CD4-positive, alpha-beta T cell treated with Interleukin-10 for 1 hour (primary cell): ENCODE measurements around the gene ANKRD52.
"Not testable (repeated sequence)": the region's sequence is repeated elsewhere in the genome, so short reads cannot be mapped to it uniquely, and the experiment has no call there.

Experiments
- DNase-seq: peaks from one replicate; pipeline ENCODE4 v3.0.0-alpha.2; 2020

Gene ANKRD52

GRCh38 chr12:56271031-56271430 lies 12.8 kb upstream of the ANKRD52 start:
- DNase-seq = peak; percentile 12

GRCh38 chr12:56267443-56268071 lies 9.4 kb upstream of the ANKRD52 start:
- no peak for DNase-seq

- peak; percentile 92 for DNase-seq
Observed at GRCh38 chr12:56266693-56267442, 8.7 kb upstream of the ANKRD52 start, which contains the start of gene COQ10A. COQ10A (plus strand) TSS chr12:56266942; CDS start chr12:56267119, 177 bp downstream.

- not testable (repeated sequence) for DNase-seq
Observed at GRCh38 chr12:56266068-56266692, 8.0 kb upstream of the ANKRD52 start.

- not testable (repeated sequence) for DNase-seq
Observed at GRCh38 chr12:56262955-56263354, 4.8 kb upstream of the ANKRD52 start.

- no peak for DNase-seq
Observed at GRCh38 chr12:56261503-56262232, 3.5 kb upstream of the ANKRD52 start.

GRCh38 chr12:56260921-56261320 lies 2.7 kb upstream of the ANKRD52 start:
- DNase-seq = no peak

- DNase-seq = no peak
Observed at GRCh38 chr12:56260380-56260779, 2.2 kb upstream of the ANKRD52 start.

- no peak for DNase-seq
Observed at GRCh38 chr12:56258820-56259183, 618 bp upstream of the ANKRD52 start.

GRCh38 chr12:56257491-56258067 lies 605 bp downstream of the ANKRD52 start:
- DNase-seq = no peak

GRCh38 chr12:56257071-56257470 lies 1.1 kb downstream of the ANKRD52 start:
- DNase-seq = no peak

GRCh38 chr12:56256326-56256960 lies 1.7 kb downstream of the ANKRD52 start:
- no peak for DNase-seq

GRCh38 chr12:56255671-56256070 lies 2.5 kb downstream of the ANKRD52 start:
- DNase-seq = no peak

GRCh38 chr12:56253091-56253490 lies 5.1 kb downstream of the ANKRD52 start:
- no peak for DNase-seq

- no peak for DNase-seq
Observed at GRCh38 chr12:56252649-56253048, 5.5 kb downstream of the ANKRD52 start.

- no peak for DNase-seq
Observed at GRCh38 chr12:56248711-56249110, 9.5 kb downstream of the ANKRD52 start.

GRCh38 chr12:56247923-56248322 lies 10.3 kb downstream of the ANKRD52 start:
- DNase-seq = no peak

- DNase-seq = no peak
Observed at GRCh38 chr12:56244494-56244893, 13.7 kb downstream of the ANKRD52 start.

- DNase-seq = no peak
Observed at GRCh38 chr12:56243731-56244181, 14.4 kb downstream of the ANKRD52 start.

- DNase-seq = no peak
Observed at GRCh38 chr12:56242986-56243385, 15.2 kb downstream of the ANKRD52 start.

- no peak for DNase-seq
Observed at GRCh38 chr12:56241424-56242303, 16.5 kb downstream of the ANKRD52 start.
